Measurements from ENCODE around the gene SIGLEC14.
A peak's percentile ranks its signal among the peaks of the same experiment; 100 is the strongest.
"Not testable (repeated sequence)": the region's sequence is repeated elsewhere in the genome, so short reads cannot be mapped to it uniquely, and the experiment has no call there.

Gene SIGLEC14

GRCh38 chr19:51646730-51647129 lies at the start of gene SIGLEC14:
Gene SIGLEC14 (minus strand): TSS chr19:51646825. CDS start chr19:51646759, 66 bp downstream.
- DNase-seq = not testable (repeated sequence)

- no peak for DNase-seq
Observed at GRCh38 chr19:51695702-51696315, 49.2 kb upstream of the SIGLEC14 start.

GRCh38 chr19:51695088-51695487 lies 48.5 kb upstream of the SIGLEC14 start:
- DNase-seq = no peak

- DNase-seq = no peak
Observed at GRCh38 chr19:51694318-51695085, 47.9 kb upstream of the SIGLEC14 start.

- no peak for DNase-seq
Observed at GRCh38 chr19:51693819-51694218, 47.2 kb upstream of the SIGLEC14 start.

GRCh38 chr19:51693260-51693659 lies 46.6 kb upstream of the SIGLEC14 start, which contains the start of gene SPACA6:
Gene SPACA6 (plus strand): TSS chr19:51693330. CDS start chr19:51693527, 197 bp downstream.
- DNase-seq = no peak

GRCh38 chr19:51692468-51692867 lies 45.8 kb upstream of the SIGLEC14 start:
- no peak for DNase-seq

GRCh38 chr19:51691584-51692428 lies 45.2 kb upstream of the SIGLEC14 start:
- DNase-seq = no peak

GRCh38 chr19:51691074-51691583 lies 44.5 kb upstream of the SIGLEC14 start:
- DNase-seq = no peak

GRCh38 chr19:51690454-51691073 lies 43.9 kb upstream of the SIGLEC14 start:
- peak; percentile 60 for DNase-seq

- DNase-seq = no peak
Observed at GRCh38 chr19:51689751-51690453, 43.3 kb upstream of the SIGLEC14 start.

GRCh38 chr19:51688671-51689571 lies 42.3 kb upstream of the SIGLEC14 start:
- DNase-seq = no peak

GRCh38 chr19:51687791-51688670 lies 41.4 kb upstream of the SIGLEC14 start:
- DNase-seq = no peak

GRCh38 chr19:51686171-51686570 lies 39.5 kb upstream of the SIGLEC14 start:
- DNase-seq = no peak

- DNase-seq = no peak
Observed at GRCh38 chr19:51681286-51681941, 34.8 kb upstream of the SIGLEC14 start.

- no peak for DNase-seq
Observed at GRCh38 chr19:51680474-51680873, 33.8 kb upstream of the SIGLEC14 start.

- no peak for DNase-seq
Observed at GRCh38 chr19:51676566-51677083, 30.0 kb upstream of the SIGLEC14 start.

- not testable (repeated sequence) for DNase-seq
Observed at GRCh38 chr19:51675911-51676565, 29.4 kb upstream of the SIGLEC14 start.

Measured in activated CD8-positive, alpha-beta memory T cell treated with anti-CD3 and anti-CD28 coated beads, Interleukin-2, amount 50 U/mL, for 4 hours (primary cell).